Measurements from ENCODE around the gene PELI2. TPM values are rescaled to one million over a fixed set of nuclear protein-coding genes. Genes with fewer than 3 reads are reported as not detected.

PELI2 gene
- total and polyA plus RNA-seq, 2 of the 4 experiments (the other 2 are of a cell fraction) = 6.0 to 36.7 TPM

DNA sequence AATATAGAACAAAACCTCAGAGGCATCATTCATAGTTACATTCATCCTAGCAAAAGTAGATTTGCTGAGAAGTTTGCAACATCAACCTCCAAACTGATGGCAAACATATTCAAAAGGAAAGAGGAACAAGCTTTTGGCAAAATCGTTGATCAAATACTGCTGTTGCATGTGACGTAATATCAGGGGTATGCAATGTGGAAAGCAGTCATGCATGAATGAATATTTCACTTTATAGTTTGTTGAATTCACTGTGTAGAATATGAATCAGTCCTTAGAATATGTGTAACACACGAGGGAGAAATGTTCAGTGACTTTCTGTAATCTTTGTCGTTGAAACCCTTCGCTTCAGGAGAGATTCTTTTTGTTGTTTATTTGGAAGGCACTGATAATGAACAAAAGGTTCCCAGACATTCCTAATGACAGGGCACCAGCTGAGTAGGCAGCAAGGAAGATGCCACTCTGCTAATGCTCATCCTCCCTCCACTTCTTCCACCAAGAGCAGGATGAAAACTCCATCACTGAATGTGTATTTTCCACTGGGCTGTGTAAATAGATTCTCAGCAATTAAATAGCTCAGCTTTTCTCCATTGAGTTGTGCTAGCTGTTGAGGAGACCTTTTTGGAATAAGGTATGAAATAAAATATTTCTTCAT is 126.1 kb downstream of the PELI2 start:
- H4K91ac ChIP-seq (ENCODE audit: insufficient read depth, low read depth, low read length) = peak overlapping the region; percentile 78
- peak overlapping the region; percentile 88 for H2BK20ac ChIP-seq (ENCODE audit: low read depth, low read length)
- H2BK120ac ChIP-seq (ENCODE audit: low read depth, low read length) = peak overlapping the region; percentile 92
- H3K9ac ChIP-seq (ENCODE audit: low read depth, low read length) = peak overlapping the region; percentile 67
- H2AFZ ChIP-seq (replicated peaks; ENCODE audit: low read length, poor library complexity) = peak overlapping the region; percentile 83
- H3K4ac ChIP-seq (ENCODE audit: low read depth, low read length) = peak overlapping the region; percentile 87
- peak overlapping the region; percentile 98 for H2BK5ac ChIP-seq (ENCODE audit: low read depth, low read length, poor library complexity, severe bottlenecking)
- H3K4me3 ChIP-seq (ENCODE audit: insufficient read depth, low read depth, low read length) = peak overlapping the region; percentile 16; the same call in 1 of the 2 replicates
- peak overlapping the region; percentile 68; the same call in 1 of the 2 replicates for H2AK5ac ChIP-seq (ENCODE audit: low read depth, low read length)
- peak overlapping the region; percentile 81 for H3K4me2 ChIP-seq (ENCODE audit: low read depth, low read length)
- H4K5ac ChIP-seq (ENCODE audit: low read depth, low read length) = peak overlapping the region; percentile 27; the same call in 1 of the 2 replicates
- H3K27me3 ChIP-seq (ENCODE audit: control insufficient read depth, insufficient read depth, low read length) = no peaks in the 10 kb centered on the region
- H3K23ac ChIP-seq (ENCODE audit: low read depth, low read length) = peak overlapping the region; percentile 86
- 0 out of 2 replicates have a peak, but pooled peaks cover 5% of the 10 kb centered on the region for H3K9me1 ChIP-seq (ENCODE audit: insufficient read depth, low read length)
- H2AK9ac ChIP-seq (replicated peaks; ENCODE audit: low read depth, low read length, poor library complexity) = no peak overlapping the region
- peak overlapping the region; percentile 59 for H3K56ac ChIP-seq (ENCODE audit: extremely low read depth, insufficient read depth, low read length)
- dilution Hi-C loops (cut with HindIII; ENCODE audit: low sequenced_read_pairs, unreplicated experiment) = no loop called here
- peak overlapping the region; percentile 75 for H3K18ac ChIP-seq (ENCODE audit: low read depth, low read length)
- peak overlapping the region in 1 of 2 experiments; percentile 36; a peak in 2 of 4 replicates for H4K8ac ChIP-seq (ENCODE audit: low read depth in 2 of 2, low read length in 2 of 2)
- 0% methylated on average over 1 of the region's 5 CpGs; no CpG with 5 or more reads in 1 of the 2 experiments for WGBS, 2 experiments (ENCODE audit: extremely low coverage in 2 of 2, insufficient read length in 1 of 2)
- CTCF ChIA-PET = interaction anchor here (1.7 to 1.8 kb wide), 2 partner anchors 12 to 96 kb away, joined by 4 to 6 read pairs; no protein-coding TSS in a partner anchor
- no peaks in the 10 kb centered on the region for H3K36me3 ChIP-seq (ENCODE audit: control insufficient read depth, insufficient read depth, low read length)
- peaks cover 7 to 32% of the 10 kb centered on the region in 2 experiments; a peak in 2 of 4 replicates for H3K79me1 ChIP-seq (ENCODE audit: low read depth in 1 of 2, low read length in 2 of 2)
- intact Hi-C loops (cut with micrococcal nuclease) = loop anchor here (1.0 kb wide), 1 partner anchor 123 kb away; no protein-coding TSS in a partner anchor
- no peaks in the 10 kb centered on the region for H3K9me3 ChIP-seq (ENCODE audit: control insufficient read depth, insufficient read depth, low read length)
- POLR2A ChIA-PET (ENCODE audit: unreplicated experiment) = no interaction called here
- BruUV-seq (replicated peaks) = no TSS peak
- peak overlapping the region; percentile 89 for H3K14ac ChIP-seq (replicated peaks; ENCODE audit: low read depth, low read length)
- peaks cover 13% of the 10 kb centered on the region for H3K4me1 ChIP-seq (ENCODE audit: control insufficient read depth, insufficient read depth, low read length)
- in situ Hi-C loops (cut with MboI; ENCODE audit: low sequenced_read_pairs) = no loop called here
- H2BK15ac ChIP-seq (ENCODE audit: low read depth, low read length) = peak overlapping the region; percentile 57; the same call in 1 of the 3 replicates
- peak; percentile 89 for ATAC-seq (ENCODE audit: low read depth)
- DNase-seq = peak; percentile 94
- no peaks in the 10 kb centered on the region for H4K20me1 ChIP-seq (ENCODE audit: insufficient read depth, low read length)
- TF ChIP-seq BHLHE40 (IDR thresholded peaks at IDR 0.05; ENCODE audit: low read depth, low read length) (no peak), SMC3 (IDR thresholded peaks at IDR 0.05; ENCODE audit: low read depth, low read length) (peak; percentile 6; the same call in 1 of the 2 replicates), CEBPB (IDR thresholded peaks at IDR 0.05; ENCODE audit: low read depth, low read length) (peak; percentile 95)
- peak overlapping the region; percentile 88 for H3K27ac ChIP-seq (ENCODE audit: insufficient read depth, low read length)
